Inflammatory macrophage (primary cell): ENCODE measurements around the gene KCNQ1.

Experiments
- DNase-seq, 2 donors: peaks; one replicate each; pipeline ENCODE4 v3.0.0-alpha.2; 2020 to 2022

Gene KCNQ1

GRCh38 chr11:2750682-2751522 lies 306.1 kb downstream of the KCNQ1 start:
- DNase-seq, result no peak

- DNase-seq, result no peak
Measured at GRCh38 chr11:2751523-2752203, 306.9 kb downstream of the KCNQ1 start.

GRCh38 chr11:2752204-2752770 lies 307.5 kb downstream of the KCNQ1 start:
- no peak for DNase-seq

- no peak for DNase-seq
Measured at GRCh38 chr11:2752923-2753322, 308.1 kb downstream of the KCNQ1 start.

- DNase-seq, result no peak
Measured at GRCh38 chr11:2754008-2754407, 309.2 kb downstream of the KCNQ1 start.

GRCh38 chr11:2755071-2755470 lies 310.3 kb downstream of the KCNQ1 start:
- DNase-seq, result no peak

GRCh38 chr11:2758751-2759150 lies 313.9 kb downstream of the KCNQ1 start:
- DNase-seq, result no peak

GRCh38 chr11:2759228-2760195 lies 314.7 kb downstream of the KCNQ1 start:
- DNase-seq, result no peak

GRCh38 chr11:2760196-2760871 lies 315.5 kb downstream of the KCNQ1 start:
- no peak for DNase-seq

- no peak for DNase-seq
Measured at GRCh38 chr11:2761131-2762030, 316.6 kb downstream of the KCNQ1 start.

GRCh38 chr11:2762031-2762380 lies 317.2 kb downstream of the KCNQ1 start:
- DNase-seq, result no peak

GRCh38 chr11:2762451-2762850 lies 317.6 kb downstream of the KCNQ1 start:
- no peak for DNase-seq

GRCh38 chr11:2763984-2764383 lies 319.2 kb downstream of the KCNQ1 start:
- DNase-seq, result no peak

- DNase-seq, result no peak
Measured at GRCh38 chr11:2765491-2765890, 320.7 kb downstream of the KCNQ1 start.

- no peak for DNase-seq
Measured at GRCh38 chr11:2766166-2766565, 321.4 kb downstream of the KCNQ1 start.

- no peak for DNase-seq
Measured at GRCh38 chr11:2767071-2767470, 322.3 kb downstream of the KCNQ1 start.

GRCh38 chr11:2767801-2768200 lies 323.0 kb downstream of the KCNQ1 start:
- no peak for DNase-seq

- no peak for DNase-seq
Measured at GRCh38 chr11:2768471-2769408, 323.9 kb downstream of the KCNQ1 start.

GRCh38 chr11:2769409-2770095 lies 324.7 kb downstream of the KCNQ1 start:
- DNase-seq, result no peak
